Activated gamma-delta T cell (primary cell): ENCODE measurements around the gene HAPSTR1.
"Not testable (repeated sequence)": the region's sequence is repeated elsewhere in the genome, so short reads cannot be mapped to it uniquely, and the experiment has no call there.

Source experiments
- DNase-seq: peaks from one replicate; lab custom pipeline; 2025; lab: John Stamatoyannopoulos, UW
- total RNA-seq, 2 donors: gene quantifications; one replicate each; lab custom pipeline; 2026; lab: John Stamatoyannopoulos, UW

HAPSTR1 gene
- 205 to 246 reads per million in 2 donors for total RNA-seq

GRCh38 chr16:9090960-9091866 is at the start of gene HAPSTR1:
Gene HAPSTR1 (plus strand): TSS chr16:9091644. CDS start chr16:9092045, 401 bp downstream.
- peak; percentile 99 for DNase-seq

- DNase-seq, result no peak
Observed at GRCh38 chr16:9042533-9042932, 48.9 kb upstream of the HAPSTR1 start.

- no peak for DNase-seq
Observed at GRCh38 chr16:9042964-9043680, 48.3 kb upstream of the HAPSTR1 start.

- DNase-seq, result not testable (repeated sequence)
Observed at GRCh38 chr16:9045562-9045961, 45.9 kb upstream of the HAPSTR1 start.

- no peak for DNase-seq
Observed at GRCh38 chr16:9046667-9047055, 44.8 kb upstream of the HAPSTR1 start.

GRCh38 chr16:9047689-9048301 is 43.6 kb upstream of the HAPSTR1 start:
- DNase-seq, result no peak

- no peak for DNase-seq
Observed at GRCh38 chr16:9048302-9048700, 43.1 kb upstream of the HAPSTR1 start.

GRCh38 chr16:9049241-9049640 is 42.2 kb upstream of the HAPSTR1 start:
- no peak for DNase-seq

GRCh38 chr16:9050102-9050830 is 41.2 kb upstream of the HAPSTR1 start:
- no peak for DNase-seq

- DNase-seq, result no peak
Observed at GRCh38 chr16:9053006-9053601, 38.3 kb upstream of the HAPSTR1 start.

GRCh38 chr16:9054460-9054859 is 37.0 kb upstream of the HAPSTR1 start:
- DNase-seq, result no peak

GRCh38 chr16:9055115-9055514 is 36.3 kb upstream of the HAPSTR1 start:
- DNase-seq, result no peak

- DNase-seq, result no peak
Observed at GRCh38 chr16:9055661-9056060, 35.8 kb upstream of the HAPSTR1 start.

- DNase-seq, result no peak
Observed at GRCh38 chr16:9056061-9056460, 35.4 kb upstream of the HAPSTR1 start.

GRCh38 chr16:9058211-9058610 is 33.2 kb upstream of the HAPSTR1 start:
- DNase-seq, result no peak

GRCh38 chr16:9060225-9060624 is 31.2 kb upstream of the HAPSTR1 start:
- DNase-seq, result no peak

- DNase-seq, result no peak
Observed at GRCh38 chr16:9061358-9061813, 30.1 kb upstream of the HAPSTR1 start.

- no peak for DNase-seq
Observed at GRCh38 chr16:9062301-9062700, 29.1 kb upstream of the HAPSTR1 start.

GRCh38 chr16:9065077-9065476 is 26.4 kb upstream of the HAPSTR1 start:
- no peak for DNase-seq

- DNase-seq, result no peak
Observed at GRCh38 chr16:9068886-9069285, 22.6 kb upstream of the HAPSTR1 start.

GRCh38 chr16:9070254-9070653 is 21.2 kb upstream of the HAPSTR1 start:
- DNase-seq, result no peak
